GM21723 (cell line): ENCODE results near the gene MAP4K1.
A peak's percentile ranks its signal among the peaks of the same experiment; 100 is the strongest.
"Not testable (repeated sequence)": the region's sequence is repeated elsewhere in the genome, so short reads cannot be mapped to it uniquely, and the experiment has no call there.

Experiments used
- ATAC-seq: cut with Tn5 transposase; IDR thresholded peaks from one replicate; pipeline ENCODE4 v1.9.1; 2021; ENCODE audit warnings: mild to moderate bottlenecking, moderate library complexity; ENCODE audit not compliant: unreplicated experiment

MAP4K1 gene

GRCh38 chr19:38653028-38653571 lies 35.3 kb upstream of the MAP4K1 start:
- ATAC-seq = no peak

- no peak for ATAC-seq
These were observed 33.3 kb upstream of the MAP4K1 start for GRCh38 chr19:38650911-38651584.

GRCh38 chr19:38650172-38650775 lies 32.5 kb upstream of the MAP4K1 start:
- ATAC-seq = no peak

- no peak for ATAC-seq
These were observed 31.8 kb upstream of the MAP4K1 start for GRCh38 chr19:38649305-38650171.

GRCh38 chr19:38648769-38649304 lies 31.1 kb upstream of the MAP4K1 start:
- ATAC-seq = no peak

GRCh38 chr19:38647966-38648768 lies 30.4 kb upstream of the MAP4K1 start:
- ATAC-seq = no peak

GRCh38 chr19:38647368-38647965 lies 29.7 kb upstream of the MAP4K1 start, which contains the start of gene ACTN4:
Gene ACTN4 (plus strand): TSS chr19:38647649. CDS start chr19:38647746, 97 bp downstream.
- peak; percentile 71 for ATAC-seq

GRCh38 chr19:38644719-38645118 lies 27.0 kb upstream of the MAP4K1 start:
- no peak for ATAC-seq

GRCh38 chr19:38642176-38642575 lies 24.4 kb upstream of the MAP4K1 start:
- ATAC-seq = no peak

- no peak for ATAC-seq
These were observed 22.6 kb upstream of the MAP4K1 start for GRCh38 chr19:38640368-38640767.

- ATAC-seq = no peak
These were observed 21.9 kb upstream of the MAP4K1 start for GRCh38 chr19:38639679-38640078.

- no peak for ATAC-seq
These were observed 20.7 kb upstream of the MAP4K1 start for GRCh38 chr19:38638461-38638860.

GRCh38 chr19:38635483-38636399 lies 18.0 kb upstream of the MAP4K1 start:
- ATAC-seq = no peak

- no peak for ATAC-seq
These were observed 17.2 kb upstream of the MAP4K1 start for GRCh38 chr19:38634757-38635482.

GRCh38 chr19:38632476-38633213 lies 14.9 kb upstream of the MAP4K1 start:
- ATAC-seq = no peak

- ATAC-seq = not testable (repeated sequence)
These were observed 14.2 kb upstream of the MAP4K1 start for GRCh38 chr19:38631811-38632475.

- ATAC-seq = not testable (repeated sequence)
These were observed 13.5 kb upstream of the MAP4K1 start for GRCh38 chr19:38631301-38631700.
